Fibroblast of skin of abdomen (primary cell): ENCODE data around the gene SAP30L.

Source experiments
- DNase-seq: peaks from one replicate; pipeline ENCODE4 v3.0.0-alpha.2; 2013

The SAP30L gene

DNA sequence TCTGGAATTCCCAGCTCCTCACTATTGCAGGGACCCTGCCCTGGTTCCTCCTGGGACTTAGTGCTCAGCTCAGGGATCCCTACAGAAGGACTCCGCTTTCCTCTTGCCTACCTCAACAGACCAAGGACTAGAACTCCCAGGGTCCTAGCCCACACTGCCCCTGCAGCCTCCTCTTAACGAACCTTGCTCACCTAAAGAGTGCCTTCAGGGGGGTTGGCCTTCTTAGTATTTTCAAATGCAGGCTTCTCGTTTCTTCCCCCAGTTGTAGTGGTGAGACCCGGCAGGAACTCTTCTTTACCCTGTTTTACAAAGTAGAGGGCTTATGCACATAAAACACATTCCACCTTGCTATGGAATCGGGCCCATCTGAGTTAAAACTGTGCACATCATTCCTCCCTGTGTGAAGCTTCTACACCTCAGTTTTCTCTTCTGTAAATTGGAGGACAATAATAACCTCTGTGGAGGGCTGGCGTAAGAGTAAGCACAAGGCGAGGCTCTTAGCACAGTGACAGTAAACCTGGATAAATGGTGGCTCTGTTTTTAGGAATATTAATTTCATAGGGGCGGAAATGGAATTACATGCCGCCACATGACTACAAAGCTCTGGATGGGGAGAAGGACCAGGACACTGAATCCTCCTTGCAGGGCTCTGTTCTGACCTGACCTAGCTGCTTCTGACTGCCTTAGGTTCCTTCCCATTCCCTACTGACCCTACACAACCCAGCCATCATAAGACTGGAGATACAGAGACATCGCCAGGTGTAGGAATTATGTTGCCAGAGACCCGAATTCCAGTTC lies 36.0 kb downstream of the SAP30L start:
- DNase-seq: no peak

DNA sequence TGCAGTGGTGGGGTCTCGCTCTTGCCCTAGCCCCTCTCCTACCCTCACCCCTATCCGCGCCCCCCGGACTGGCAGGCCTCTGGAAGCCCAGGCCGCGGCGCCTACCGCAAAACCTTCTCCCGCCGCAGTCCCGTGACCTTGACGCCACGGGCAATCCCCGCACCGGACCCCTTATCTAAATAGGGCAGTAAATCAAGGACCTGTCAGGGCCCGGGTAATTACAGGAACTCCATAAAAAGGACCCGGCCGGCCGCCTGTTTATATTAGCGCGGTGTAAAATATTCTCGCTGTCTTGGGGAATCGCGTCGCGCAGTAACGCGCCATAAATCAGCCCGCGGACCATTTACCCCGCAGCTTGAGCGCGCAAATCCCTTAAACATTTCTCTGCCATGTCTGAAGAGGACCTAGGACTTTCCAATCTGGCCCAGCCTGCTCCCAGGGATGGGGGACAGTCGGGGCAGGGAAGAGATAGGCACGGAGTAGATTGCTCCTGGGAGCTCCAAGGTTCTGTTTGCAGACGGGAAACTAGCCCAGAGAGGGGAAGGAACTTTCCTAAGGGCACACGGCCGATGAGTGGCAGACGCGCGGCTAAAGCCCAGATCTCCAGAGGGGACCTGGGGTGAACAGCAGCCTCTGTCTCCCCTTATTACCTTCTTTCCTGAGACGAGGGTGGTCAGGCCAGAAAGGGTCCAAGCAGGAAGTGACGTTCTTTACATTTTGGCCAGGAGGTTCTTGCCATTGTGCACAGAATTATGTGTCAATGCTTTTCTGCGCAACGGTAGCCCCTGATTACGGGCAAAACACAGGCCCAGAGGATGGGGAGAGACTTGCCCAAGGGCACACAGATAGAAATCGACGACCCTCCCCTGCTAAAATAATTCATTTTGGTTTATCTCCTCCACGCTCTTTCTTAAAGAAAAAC lies 37.0 kb downstream of the SAP30L start:
- no peak for DNase-seq

DNA sequence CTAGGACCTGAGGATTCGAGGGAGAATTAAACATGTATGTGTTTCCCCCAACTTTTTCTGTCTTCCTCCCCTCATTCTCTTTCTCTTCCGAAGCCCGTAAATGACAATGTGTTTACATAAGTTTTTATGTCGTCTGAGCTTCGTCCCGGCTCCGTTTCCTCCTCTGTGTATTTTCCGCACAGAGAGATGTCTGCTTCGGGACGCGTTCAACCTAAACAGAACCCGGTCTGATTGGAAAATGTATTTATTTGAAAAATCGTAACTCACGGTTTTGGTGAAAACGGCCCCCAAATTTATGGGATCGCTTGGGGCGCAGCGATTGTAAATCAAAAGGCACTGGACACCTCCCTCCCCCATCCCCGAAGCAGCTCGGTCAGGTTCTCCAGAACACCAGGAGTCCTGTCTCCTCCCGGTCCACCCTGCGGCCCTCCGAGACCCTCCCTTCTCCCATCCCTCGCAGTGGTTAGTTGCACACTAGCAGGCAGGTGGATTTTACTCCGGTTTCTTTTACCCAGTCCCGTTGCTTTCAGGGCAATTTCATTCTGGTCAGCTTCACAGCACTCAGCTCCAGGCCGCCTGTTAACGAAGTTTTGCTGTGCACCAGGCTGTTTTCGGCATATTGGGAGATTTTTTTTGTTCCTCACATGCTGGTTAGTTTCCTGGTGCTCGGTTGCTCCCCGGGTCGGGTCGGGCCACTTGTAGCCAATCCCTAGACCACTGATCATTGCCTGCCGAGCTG lies 38.0 kb downstream of the SAP30L start:
- no peak for DNase-seq

DNA sequence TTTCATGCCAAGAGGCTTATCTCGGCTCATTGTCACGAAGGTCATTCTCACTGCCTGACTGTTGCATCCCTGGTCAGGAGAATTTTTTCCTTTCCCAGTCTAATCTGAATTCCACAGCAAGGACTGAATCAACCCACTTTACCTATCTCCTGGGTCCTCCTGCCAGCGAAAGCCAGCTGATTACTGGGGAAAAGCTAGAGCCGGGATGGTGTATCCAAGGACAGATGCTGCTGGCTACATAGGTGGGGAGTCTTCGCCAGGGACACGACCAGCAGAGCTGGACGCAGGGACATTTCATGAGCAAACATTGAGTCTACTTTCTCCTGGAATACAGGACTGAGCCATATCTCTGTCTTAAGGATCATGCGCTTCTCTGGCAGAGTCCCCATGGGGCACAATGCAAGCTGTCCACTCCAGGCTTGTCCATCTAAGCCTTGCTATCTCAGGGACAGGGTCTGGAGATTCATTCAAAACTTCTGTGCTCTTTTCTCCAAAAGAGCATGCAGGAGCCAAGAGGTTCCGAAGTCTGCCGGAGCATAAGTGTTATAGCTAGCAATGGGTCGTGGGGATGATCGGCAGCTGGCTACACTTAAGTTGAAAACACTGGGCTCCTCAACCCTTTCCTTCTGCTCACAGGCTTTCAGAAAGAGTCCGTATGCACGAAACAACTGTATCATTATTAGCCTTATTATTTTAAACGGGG lies 38.7 kb downstream of the SAP30L start:
- DNase-seq: no peak

DNA sequence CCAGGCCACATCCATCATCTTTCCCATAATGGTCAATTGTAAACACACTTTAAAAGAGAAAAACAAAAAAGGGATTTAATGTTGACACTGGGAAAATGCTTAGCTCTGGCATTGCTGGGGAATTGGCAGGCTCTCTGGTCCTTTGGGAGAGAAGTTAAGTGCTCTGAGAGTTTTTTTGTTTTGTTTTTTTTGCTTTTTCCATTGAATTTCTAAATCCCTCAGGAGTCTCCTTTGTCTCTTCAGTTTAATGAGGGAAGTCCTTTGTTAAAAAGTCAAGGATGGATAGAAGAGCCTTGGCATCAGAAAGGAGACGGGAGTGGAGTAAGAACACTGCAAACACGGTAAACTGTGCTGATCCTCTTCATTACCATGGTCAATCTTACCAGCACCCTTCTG lies 39.3 kb downstream of the SAP30L start:
- no peak for DNase-seq

DNA sequence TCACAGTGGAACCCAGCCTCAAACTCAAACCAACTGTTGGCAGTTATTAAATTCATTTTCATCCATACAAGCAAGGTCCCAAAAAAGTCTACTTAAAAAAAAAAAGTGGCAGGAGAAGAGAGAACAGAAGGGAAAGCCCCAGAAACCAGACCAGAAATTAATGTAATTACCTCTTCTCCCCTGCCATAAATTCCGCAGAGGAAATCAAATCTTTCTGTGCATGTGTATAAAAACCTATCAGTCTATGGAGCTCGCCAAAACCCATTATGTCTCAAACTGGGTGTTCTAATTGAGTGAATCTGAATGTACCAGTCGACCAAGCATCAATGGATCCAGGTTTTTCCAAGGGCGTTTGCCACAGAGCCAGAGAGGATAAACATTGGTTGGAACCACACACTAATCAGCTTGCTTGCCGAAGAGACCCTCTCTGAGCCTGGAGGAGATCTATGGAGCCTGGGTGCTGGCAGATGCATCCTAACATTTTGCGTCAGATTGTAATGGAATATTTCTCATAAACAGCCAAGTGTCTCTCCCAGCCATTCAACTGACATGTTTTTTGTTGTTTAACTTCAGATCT lies 40.1 kb downstream of the SAP30L start:
- no peak for DNase-seq

DNA sequence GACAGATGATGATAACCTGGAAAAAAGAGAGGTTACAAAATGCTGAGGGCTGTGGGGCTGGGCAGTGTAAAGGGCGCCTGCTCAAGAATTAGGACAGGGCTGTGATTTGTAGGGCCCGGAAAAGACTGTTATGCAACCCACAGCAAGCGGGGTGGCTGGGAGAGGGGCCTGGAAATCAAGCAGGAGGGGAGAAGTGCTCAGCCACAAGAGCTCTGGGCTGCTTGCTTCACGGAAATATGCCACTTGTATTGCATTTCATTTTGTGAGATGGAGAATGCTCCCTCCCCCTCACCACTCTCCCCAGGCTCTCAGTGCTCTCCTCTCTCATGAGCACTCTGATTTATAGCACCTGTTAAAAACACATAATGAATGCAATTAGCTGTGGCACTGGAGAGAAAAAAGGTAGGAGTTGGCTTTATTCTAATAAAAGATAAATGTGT lies 40.6 kb downstream of the SAP30L start:
- no peak for DNase-seq

DNA sequence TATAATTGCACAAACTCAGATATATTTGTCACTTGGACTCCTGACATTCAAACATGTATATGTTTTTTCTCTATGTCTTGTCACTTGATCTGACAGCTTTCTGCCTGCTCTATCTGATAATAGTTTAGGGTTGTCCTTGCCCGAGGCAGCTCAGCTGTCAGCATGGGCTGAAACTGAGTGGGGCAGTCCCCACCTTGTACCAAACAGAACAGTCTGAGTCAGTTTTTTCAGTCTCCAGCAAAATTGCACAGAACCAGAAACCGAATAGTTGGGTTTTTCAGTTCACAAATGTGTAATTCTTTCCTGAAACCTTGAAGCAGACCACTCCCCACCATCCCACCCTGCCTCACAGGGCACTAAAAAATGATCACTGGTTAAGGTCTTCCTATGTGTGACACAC lies 41.7 kb downstream of the SAP30L start:
- DNase-seq: no peak

DNA sequence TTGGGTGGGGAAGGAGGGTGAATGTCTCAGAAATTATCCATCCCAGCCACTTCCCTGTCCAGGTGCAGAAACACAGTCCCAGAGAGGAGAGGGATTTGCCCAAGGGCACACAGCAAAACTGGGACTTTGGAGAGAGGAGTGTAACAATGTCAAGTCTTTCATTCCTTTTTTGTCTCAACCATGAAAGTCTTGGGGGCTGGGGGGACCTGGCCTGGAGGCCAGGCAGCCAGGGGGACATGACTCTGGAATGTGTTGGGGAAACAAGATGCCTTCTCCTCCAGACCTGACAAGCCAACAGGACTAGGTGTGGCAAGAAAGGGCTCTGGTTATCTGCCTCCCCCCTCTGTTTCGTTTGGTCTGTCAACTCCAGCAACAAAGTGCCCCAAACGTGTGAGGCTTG lies 46.1 kb downstream of the SAP30L start:
- no peak for DNase-seq

DNA sequence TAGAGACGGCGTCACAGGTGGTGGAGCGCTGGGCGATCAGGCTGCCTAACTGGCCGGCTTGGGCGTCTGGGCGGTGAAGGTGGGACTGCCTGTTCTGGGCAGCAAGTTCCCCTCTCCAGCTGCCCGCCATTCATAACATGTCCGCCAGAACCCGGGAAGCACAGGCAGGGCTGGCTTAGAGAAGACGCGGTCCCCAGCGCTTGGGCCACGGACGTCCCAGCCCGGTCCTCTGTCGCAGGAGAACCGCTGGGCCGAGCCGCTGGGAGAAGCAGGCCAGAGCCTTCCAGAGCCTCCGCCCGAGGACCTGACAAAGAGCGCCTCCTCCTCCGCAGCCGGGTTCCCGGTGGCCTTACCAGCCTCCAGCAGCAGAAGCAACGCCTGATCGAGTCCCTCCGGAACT lies 47.5 kb downstream of the SAP30L start:
- no peak for DNase-seq

DNA sequence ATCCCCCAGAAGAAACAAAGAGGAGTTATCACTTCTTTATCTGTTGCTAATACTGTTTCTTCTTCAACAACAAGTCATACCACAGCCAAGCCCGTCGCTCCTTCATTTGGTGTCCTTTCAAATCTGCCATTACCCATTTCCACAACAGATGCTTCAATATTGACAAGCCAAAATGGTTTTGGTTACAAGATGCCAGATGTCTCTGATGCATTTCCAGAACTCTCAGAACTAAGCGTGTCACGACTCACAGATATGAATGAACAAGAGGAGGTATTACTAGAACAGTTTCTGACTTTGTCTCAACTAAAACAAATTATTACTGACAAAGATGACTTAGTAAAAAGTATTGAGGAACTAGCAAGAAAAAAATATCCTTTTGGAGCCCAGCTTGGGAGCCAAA lies 48.2 kb downstream of the SAP30L start:
- no peak for DNase-seq

DNA sequence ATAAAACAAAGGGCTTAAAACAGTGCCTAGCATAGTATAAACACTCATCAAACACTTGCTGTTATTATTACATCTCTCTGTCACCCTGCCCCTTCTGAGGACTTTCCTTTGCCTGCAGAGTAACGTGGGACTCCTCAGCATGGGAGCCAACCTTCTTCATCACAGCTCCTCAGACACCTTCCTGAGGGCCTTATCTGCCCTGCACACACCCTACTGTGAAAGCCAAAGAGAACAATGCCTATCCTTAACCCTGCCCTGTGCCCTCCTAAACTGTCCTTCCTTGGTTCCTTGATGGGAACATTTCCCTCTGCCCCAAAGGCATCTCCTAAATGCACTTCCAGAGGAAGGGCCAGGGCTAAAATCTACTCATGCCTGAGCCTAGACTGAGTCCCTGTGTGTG lies 52.8 kb downstream of the SAP30L start:
- no peak for DNase-seq

DNA sequence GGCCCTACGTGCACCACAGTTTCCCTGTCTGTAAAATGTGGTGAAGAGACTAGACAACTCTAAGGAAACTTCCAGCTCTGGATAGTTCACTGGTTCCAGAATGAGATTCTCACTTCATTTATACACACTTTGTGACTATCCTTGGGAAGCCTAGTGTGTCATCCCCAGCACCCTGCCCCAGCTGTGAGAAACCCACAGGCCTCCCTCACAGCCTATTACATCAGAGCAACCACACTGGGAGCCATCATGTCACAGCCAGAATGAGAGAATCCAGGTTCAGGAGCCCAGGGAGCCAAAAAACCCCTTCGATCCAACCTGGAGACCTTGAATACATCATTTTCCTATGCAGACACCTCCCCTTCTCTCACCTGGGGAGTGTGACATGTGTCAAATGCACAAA lies 53.2 kb downstream of the SAP30L start:
- DNase-seq: no peak

DNA sequence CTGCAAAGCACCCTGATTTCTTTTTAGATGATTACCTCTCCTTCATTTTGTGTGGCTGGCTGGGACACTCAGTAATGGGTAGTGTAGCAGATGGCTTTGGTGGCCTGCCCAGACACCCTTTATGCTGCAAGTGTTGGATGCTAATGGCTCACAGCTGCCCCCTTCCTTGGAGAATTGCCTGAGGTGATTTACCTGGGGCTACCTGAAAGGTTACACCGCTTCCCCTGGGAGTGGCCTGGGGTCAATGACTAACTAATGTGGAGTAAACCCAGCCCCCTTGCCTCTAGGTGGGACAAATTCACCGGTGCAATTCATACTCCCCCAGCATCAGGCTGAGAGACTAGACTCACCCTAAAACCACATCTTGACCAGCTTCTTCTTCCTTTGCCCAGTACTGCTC lies 55.8 kb downstream of the SAP30L start:
- no peak for DNase-seq

DNA sequence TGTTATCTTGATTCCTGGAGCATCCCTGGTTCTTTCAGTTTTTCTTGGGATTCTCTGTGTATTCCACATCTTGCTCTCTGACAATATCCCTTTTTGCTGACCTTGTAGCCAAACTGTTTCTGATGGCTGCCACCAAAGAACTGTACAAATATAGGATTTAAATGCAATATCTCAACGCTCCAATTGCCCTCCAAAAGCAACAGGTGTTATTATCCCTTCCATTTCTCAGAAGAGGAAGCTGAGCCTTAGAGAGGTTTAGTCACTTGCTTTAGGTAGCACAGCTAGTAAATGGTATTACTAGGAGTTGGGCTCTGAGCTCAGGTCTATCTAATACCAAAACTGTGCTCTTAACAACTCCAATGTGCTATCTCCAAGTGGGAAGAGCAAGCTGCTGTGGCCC lies 56.4 kb downstream of the SAP30L start:
- no peak for DNase-seq

DNA sequence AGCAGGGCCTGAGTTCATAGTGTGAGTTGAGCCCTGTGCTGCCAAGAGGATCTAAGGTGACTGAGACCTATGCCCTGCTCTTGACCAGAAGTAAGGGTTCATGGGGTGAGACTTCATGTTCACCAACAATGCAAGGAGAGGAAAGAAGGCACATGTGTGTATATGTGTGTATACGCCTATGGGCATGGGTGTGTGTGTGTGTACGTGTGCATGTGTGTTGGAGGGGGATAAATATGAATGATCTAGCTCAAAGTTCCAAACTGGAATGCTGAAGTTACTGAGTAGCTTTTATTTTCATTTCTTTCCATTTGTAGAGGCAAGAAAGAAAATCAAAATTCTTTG lies 57.9 kb downstream of the SAP30L start:
- DNase-seq: no peak

DNA sequence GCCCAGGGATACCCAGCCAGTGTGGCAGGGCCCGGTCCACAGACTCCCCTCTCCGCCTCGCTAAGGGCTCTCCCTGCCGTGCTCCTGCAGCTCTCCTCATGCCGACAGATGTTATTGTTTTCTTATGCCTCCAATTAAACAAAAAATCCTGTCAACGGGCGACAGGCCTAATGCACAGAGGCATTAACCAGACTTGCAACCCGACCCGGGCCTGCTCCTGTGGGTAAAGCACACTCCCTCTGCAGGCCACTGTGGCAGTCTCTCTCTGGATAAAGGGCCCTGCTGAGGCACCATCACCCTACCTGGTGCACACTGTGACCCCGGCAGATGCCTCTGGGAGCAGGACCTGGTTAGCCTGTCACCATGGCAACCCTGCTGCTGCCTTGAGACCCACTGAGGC lies 59.8 kb downstream of the SAP30L start:
- DNase-seq: no peak

DNA sequence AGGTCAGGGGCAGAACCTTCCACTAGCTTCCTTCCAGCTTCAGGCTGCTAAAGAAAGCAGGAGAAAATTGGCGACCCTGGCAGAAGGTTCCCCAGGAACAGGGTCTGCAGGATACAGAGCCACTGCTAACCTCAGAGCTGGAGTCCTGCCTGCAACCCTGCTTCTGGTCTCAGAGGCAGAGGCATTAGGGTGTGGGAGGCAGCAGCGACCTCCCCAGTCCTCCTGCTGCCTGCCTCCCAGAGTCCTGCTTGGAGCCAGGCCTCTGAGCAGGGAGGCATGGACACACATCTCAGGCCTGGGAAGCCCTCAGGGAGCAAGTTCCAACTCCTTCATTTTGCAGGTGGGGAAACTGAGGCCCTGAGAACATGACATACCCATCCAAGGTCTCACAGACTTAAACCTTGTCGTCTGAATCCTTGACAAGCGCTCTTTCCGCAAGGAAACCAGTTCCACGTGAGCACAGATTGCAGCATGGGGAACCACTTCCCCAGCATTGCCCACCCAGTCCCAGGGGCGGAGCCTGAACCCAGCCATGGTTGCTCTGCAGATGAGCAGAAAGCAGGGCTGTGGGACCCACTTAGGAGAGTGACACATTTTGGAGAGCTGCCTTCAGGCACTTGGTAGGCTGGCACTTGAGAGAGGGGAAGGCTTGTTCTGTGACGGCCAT lies 60.4 kb downstream of the SAP30L start:
- no peak for DNase-seq

DNA sequence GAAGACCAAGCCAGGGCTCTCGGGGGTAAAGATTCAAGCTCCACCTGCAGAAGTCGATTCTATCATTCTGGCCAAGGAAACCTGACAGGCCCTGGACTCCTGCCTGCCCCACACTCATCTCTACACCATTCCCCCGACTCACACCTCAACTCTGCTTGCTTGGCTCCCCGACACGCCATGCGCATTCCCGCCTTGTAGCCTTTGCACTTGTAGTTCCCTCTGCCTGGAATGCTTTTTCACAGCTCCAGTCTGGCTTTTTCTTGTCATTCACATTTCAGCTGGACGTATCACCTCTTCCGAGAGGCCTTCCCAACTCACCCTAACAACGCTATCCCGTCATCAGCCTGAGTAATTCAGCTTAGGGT lies 60.9 kb downstream of the SAP30L start:
- DNase-seq: no peak

DNA sequence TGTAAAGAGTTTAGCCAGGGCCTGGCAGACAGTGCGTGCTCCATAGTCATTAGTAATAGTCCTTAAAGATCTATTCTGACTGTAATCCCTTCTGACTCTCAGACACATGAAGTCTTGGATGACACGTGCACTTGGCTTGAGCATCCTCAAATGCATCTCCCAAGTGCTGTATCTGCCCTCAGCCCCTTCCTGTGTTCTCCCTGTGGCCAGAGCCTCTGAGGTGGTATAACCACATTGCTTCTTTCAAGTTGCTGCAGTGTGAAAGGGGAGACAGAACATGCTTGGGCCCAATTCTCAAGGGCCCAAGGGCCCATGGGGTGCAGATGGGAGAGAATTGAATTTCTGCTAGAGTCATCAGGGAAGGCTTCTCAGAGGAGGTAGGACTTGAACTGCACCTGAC lies 62.3 kb downstream of the SAP30L start:
- no peak for DNase-seq

DNA sequence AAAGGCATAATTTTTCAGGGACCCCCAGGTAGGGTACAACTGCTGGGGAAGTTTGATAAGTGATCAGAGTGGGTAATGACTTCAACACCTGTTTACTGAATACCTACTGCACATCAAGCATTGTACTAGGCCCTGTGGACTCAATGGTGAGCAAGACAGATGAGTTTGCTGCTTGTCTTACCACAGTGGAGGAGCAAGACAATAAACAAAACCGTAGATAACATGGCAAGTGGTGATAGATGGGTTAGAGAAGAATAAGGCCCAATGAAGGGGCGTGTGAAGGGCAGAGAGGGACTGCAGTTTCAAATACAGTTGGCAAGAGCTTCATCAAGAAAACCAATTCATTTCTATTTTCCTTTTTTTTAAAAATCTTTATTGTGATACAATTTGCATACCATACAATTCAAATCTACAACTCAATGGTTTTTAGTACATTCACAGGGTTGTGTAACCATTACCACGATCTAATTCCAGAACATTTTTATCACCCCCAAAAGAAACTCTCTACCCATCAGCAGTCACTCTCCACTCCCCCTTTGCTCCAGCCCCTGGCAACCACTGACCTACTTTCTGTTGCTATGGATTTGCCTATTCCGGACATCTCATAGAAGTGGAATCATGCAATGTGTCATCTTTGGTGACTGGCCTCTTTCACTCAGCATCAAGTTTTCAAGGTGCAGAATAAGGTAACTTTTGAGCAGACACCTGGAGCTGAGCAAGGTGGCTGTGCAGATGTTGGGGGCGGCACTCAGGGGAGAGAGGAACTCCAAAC lies 64.2 kb downstream of the SAP30L start:
- DNase-seq: peak; percentile 18
